ENCODE measurements around the gene DOCK6. TPM values are rescaled to one million over a fixed set of nuclear protein-coding genes. Genes with fewer than 3 reads are reported as not detected.
"Not testable (repeated sequence)": the region's sequence is repeated elsewhere in the genome, so short reads cannot be mapped to it uniquely, and the experiment has no call there.

DOCK6 gene
- total and polyA plus RNA-seq, 7 experiments from 2014 or later: 0.73 to 5.2 (median 1.5) TPM; not detected in 4

DNA sequence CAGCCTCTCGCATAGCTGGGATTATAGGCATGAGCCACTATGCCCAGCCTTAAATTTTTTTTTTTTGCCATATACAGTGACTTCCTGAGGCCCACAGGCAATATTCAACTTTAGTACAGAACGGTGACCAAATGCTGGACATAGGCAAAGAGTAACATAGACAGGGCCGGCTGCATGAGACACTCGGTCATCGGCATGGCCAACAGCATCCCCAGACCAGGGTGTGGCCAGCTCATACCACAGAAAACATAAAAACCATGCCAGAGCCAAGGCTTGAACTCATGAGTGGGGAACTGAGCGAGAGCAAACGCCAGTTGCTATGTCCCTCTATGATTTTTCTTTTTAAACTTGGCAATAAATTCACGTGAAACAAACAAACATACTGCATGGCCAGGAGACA is 82.0 kb downstream of the DOCK6 start:
- CTCF ChIA-PET: no interaction called here
- Mint-ChIP-seq H3K4me1 (peaks cover 0 to 7% (median 0%) of the 10 kb centered on the region in 7 donors), H3K36me3 (no peaks in the 10 kb centered on the region), H3K4me3 (no peak overlapping the region), H3K9me3 (peaks cover 0 to 3% (median 0%) of the 10 kb centered on the region in 11 donors), H3K27me3 (peaks cover 0 to 6% (median 0%) of the 10 kb centered on the region in 5 donors), H3K27ac (no peak overlapping the region)
- no peaks in the 10 kb centered on the region for H3K9me3 ChIP-seq (ENCODE audit: control insufficient read depth in 2 of 3, low read length in 3 of 3)
- no peaks in the 10 kb centered on the region for H3K4me1 ChIP-seq (ENCODE audit: control insufficient read depth in 2 of 2, insufficient read depth in 2 of 2, low read length in 2 of 2)
- ATAC-seq (no peak), DNase-seq (no peak)
- H3K36me3 ChIP-seq (ENCODE audit: control insufficient read depth in 2 of 3, insufficient read depth in 3 of 3, low read length in 3 of 3): no peaks in the 10 kb centered on the region
- H3K27ac ChIP-seq (ENCODE audit: low read depth, low read length): no peak overlapping the region
- H3K27me3 ChIP-seq (ENCODE audit: control insufficient read depth in 2 of 2, insufficient read depth in 2 of 2, low read length in 2 of 2): no peaks in the 10 kb centered on the region
- H3K4me3 ChIP-seq (ENCODE audit: low read length): no peak overlapping the region
- POLR2A ChIA-PET: no interaction called here
- intact Hi-C loops (cut with micrococcal nuclease): no loop called here

DNA sequence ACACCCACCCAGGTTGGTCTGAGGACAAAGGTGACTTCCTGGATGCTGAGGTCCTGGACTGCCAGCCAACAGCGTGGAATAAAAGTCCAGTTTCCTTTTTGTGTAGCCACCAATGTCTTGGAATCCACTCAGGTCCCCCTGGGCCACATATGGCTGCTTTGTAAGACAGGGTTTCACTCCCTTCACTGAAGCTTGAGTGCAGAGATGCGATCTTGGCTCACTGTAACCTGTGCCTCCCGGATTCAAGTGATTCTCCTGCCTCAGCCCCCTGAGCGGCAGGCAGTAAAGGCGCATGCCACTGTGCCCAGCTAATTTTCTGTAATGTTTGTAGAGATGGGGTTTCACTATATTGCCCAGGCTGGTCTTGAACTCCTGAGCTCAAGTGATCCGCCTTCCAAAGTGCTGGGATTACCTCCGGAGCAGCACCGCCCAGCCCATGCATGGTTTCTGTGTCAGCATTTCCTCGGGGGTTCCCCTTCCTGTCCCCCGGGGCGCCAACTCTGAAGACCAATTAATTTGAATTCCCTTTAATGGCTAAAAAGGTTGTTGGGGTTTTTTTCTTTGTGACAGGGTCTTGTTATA is 82.5 kb downstream of the DOCK6 start:
- H3K36me3 ChIP-seq (ENCODE audit: control insufficient read depth in 2 of 3, insufficient read depth in 3 of 3, low read length in 3 of 3): no peaks in the 10 kb centered on the region
- H3K27me3 ChIP-seq (ENCODE audit: control insufficient read depth in 2 of 2, insufficient read depth in 2 of 2, low read length in 2 of 2): no peaks in the 10 kb centered on the region
- CTCF ChIA-PET: no interaction called here
- intact Hi-C loops (cut with micrococcal nuclease): no loop called here
- Mint-ChIP-seq H3K4me3 (no peak overlapping the region), H3K36me3 (no peaks in the 10 kb centered on the region), H3K27ac (no peak overlapping the region), H3K9me3 (peaks cover 0 to 3% (median 0%) of the 10 kb centered on the region in 11 donors), H3K4me1 (peaks cover 0 to 7% (median 0%) of the 10 kb centered on the region in 7 donors), H3K27me3 (peaks cover 0 to 6% (median 0%) of the 10 kb centered on the region in 5 donors)
- POLR2A ChIA-PET: no interaction called here
- DNase-seq: no peak
- H3K9me3 ChIP-seq (ENCODE audit: control insufficient read depth in 2 of 3, low read length in 3 of 3): no peaks in the 10 kb centered on the region
- ATAC-seq: no peak
- H3K27ac ChIP-seq (ENCODE audit: low read depth, low read length): no peak overlapping the region
- no peaks in the 10 kb centered on the region for H3K4me1 ChIP-seq (ENCODE audit: control insufficient read depth in 2 of 2, insufficient read depth in 2 of 2, low read length in 2 of 2)
- H3K4me3 ChIP-seq (ENCODE audit: low read length): no peak overlapping the region

DNA sequence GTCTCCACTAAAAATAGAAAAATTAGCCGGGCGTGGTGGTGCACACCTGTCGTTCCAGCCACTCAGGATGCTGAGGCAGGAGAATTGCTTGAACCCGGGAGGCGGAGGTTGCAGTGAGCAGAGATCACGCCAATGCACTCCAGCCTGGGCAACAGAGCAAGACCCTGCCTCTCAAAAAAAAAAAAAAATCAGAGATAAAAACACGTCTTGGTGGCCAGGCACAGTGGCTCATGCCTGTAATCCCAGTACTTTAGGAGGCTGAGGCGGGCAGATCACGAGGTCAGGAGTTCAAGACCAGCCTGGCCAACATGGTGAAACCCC is 83.2 kb downstream of the DOCK6 start:
- DNase-seq; H3K9me3 Mint-ChIP-seq; H3K36me3 ChIP-seq (ENCODE audit: control insufficient read depth in 2 of 3, insufficient read depth in 3 of 3, low read length in 3 of 3); H3K27me3 ChIP-seq (ENCODE audit: control insufficient read depth in 2 of 2, insufficient read depth in 2 of 2, low read length in 2 of 2); CTCF ChIA-PET; H3K9me3 ChIP-seq (ENCODE audit: control insufficient read depth in 2 of 3, low read length in 3 of 3); H3K4me1 Mint-ChIP-seq; ATAC-seq; H3K27ac ChIP-seq (ENCODE audit: low read depth, low read length); H3K36me3 Mint-ChIP-seq; H3K4me1 ChIP-seq (ENCODE audit: control insufficient read depth in 2 of 2, insufficient read depth in 2 of 2, low read length in 2 of 2); H3K27ac Mint-ChIP-seq; POLR2A ChIA-PET; H3K4me3 Mint-ChIP-seq; H3K27me3 Mint-ChIP-seq; intact Hi-C loops (cut with micrococcal nuclease); H3K4me3 ChIP-seq (ENCODE audit: low read length): not testable (repeated sequence)

DNA sequence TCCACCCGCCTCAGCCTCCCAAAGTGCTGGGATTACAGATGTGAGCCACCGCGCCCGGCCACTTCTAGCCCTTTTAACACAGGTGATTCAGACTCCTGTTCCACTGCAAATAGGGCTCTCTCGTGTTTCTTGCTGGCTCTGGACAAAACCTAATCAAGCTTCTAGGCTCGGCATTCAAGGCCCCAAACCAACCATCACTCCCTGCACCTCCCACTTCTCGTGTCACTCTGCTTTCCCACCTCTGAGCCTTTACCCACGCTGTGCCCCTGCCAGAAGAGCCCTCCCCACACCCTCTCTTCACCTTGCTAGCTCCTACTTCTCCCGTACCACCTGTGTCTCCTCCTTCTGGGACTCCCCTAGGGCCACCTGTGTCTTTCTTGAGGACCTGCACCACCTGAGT is 84.7 kb downstream of the DOCK6 start:
- Histone ChIP-seq H3K4me3 (ENCODE audit: low read length) (no peak overlapping the region), H3K36me3 (ENCODE audit: control insufficient read depth in 2 of 3, insufficient read depth in 3 of 3, low read length in 3 of 3) (no peaks in the 10 kb centered on the region), H3K9me3 (ENCODE audit: control insufficient read depth in 2 of 3, low read length in 3 of 3) (no peaks in the 10 kb centered on the region), H3K4me1 (ENCODE audit: control insufficient read depth in 2 of 2, insufficient read depth in 2 of 2, low read length in 2 of 2) (no peaks in the 10 kb centered on the region), H3K27ac (ENCODE audit: low read depth, low read length) (no peak overlapping the region), H3K27me3 (ENCODE audit: control insufficient read depth in 2 of 2, insufficient read depth in 2 of 2, low read length in 2 of 2) (no peaks in the 10 kb centered on the region)
- no peak overlapping the region for H3K4me3 Mint-ChIP-seq
- H3K4me1 Mint-ChIP-seq: peaks cover 0 to 7% (median 0%) of the 10 kb centered on the region in 7 donors
- ChIA-PET POLR2A (no interaction called here), CTCF (no interaction called here)
- intact Hi-C loops (cut with micrococcal nuclease): no loop called here
- H3K27me3 Mint-ChIP-seq: peaks cover 0 to 4% (median 0%) of the 10 kb centered on the region in 5 donors
- no peak for DNase-seq
- H3K27ac Mint-ChIP-seq: peak overlapping the region in 1 of 9 donors; percentile 70
- peaks cover 0 to 1% (median 0%) of the 10 kb centered on the region in 11 donors for H3K9me3 Mint-ChIP-seq
- H3K36me3 Mint-ChIP-seq: no peaks in the 10 kb centered on the region
- no peak for ATAC-seq

DNA sequence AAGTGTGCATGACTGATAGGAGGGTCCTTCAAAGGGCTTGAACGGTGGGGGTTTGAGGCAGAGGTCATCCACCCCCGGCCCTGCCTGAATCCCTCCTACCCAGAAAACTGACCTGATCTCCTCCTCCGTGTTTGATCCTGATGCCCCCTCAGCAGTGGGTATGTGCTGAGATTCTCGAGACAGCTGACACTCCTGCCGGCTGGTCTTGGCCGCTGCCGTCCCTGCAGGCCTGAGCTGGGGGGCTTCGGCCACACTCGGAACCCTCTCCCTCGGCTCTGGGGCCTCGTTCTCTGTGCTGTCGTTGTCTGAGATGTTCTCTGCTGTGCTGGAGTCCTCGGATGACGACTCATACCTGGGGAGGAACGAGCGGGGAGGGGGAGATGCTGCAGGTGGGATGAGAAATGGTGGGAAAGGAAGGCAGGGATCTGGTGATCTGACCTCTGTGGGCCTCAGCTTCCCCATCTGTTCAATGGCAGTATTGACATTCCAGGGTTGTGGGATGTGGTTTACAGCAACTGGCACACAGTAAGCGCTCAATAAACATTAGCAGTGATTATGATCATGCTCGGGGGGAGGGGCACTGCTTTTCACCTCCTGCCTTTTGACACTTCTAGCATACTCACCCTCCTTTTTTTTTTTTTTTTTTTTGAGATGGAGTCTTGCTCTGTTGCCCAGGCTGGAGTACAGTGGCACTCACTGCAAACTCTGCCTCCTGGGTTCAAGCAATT is 85.7 kb downstream of the DOCK6 start:
- Histone ChIP-seq H3K9me3 (ENCODE audit: control insufficient read depth in 2 of 3, low read length in 3 of 3) (no peaks in the 10 kb centered on the region), H3K36me3 (ENCODE audit: control insufficient read depth in 2 of 3, insufficient read depth in 3 of 3, low read length in 3 of 3) (no peaks in the 10 kb centered on the region), H3K27me3 (ENCODE audit: control insufficient read depth in 2 of 2, insufficient read depth in 2 of 2, low read length in 2 of 2) (no peaks in the 10 kb centered on the region), H3K27ac (ENCODE audit: low read depth, low read length) (no peak overlapping the region), H3K4me3 (ENCODE audit: low read length) (no peak overlapping the region), H3K4me1 (ENCODE audit: control insufficient read depth in 2 of 2, insufficient read depth in 2 of 2, low read length in 2 of 2) (no peaks in the 10 kb centered on the region)
- H3K4me1 Mint-ChIP-seq: peaks cover 0 to 7% (median 0%) of the 10 kb centered on the region in 7 donors
- CTCF ChIA-PET: no interaction called here
- ATAC-seq (no peak), DNase-seq (no peak)
- H3K27ac Mint-ChIP-seq: no peak overlapping the region
- POLR2A ChIA-PET: no interaction called here
- peaks cover 0 to 4% (median 0%) of the 10 kb centered on the region in 5 donors for H3K27me3 Mint-ChIP-seq
- intact Hi-C loops (cut with micrococcal nuclease): no loop called here
- no peaks in the 10 kb centered on the region for H3K36me3 Mint-ChIP-seq
- H3K9me3 Mint-ChIP-seq: peaks cover 0 to 1% (median 0%) of the 10 kb centered on the region in 11 donors
- H3K4me3 Mint-ChIP-seq: no peak overlapping the region

DNA sequence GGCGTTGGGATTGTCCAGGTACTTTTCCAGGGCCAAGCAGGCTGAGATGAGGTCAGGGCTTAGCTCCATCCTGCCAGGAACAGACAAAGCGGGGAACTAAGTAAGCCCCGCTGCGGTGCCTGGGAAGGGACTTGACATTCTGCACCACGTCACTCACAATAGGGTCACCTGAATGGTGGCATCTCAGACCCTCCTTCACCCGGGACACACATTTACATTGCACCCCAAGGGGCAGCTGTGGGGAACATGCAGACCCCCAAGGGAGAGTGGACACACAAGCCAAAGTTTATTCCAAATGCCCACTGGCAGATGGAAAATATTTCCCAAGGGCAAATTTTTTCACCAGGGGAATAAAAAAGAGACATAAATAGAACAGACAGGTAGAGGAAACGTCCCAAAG is 86.4 kb downstream of the DOCK6 start:
- Mint-ChIP-seq H3K27ac (no peak overlapping the region), H3K27me3 (no peaks in the 10 kb centered on the region), H3K4me1 (peaks cover 0 to 7% (median 0%) of the 10 kb centered on the region in 7 donors), H3K4me3 (no peak overlapping the region), H3K9me3 (peaks cover 0 to 1% (median 0%) of the 10 kb centered on the region in 11 donors), H3K36me3 (no peaks in the 10 kb centered on the region)
- Histone ChIP-seq H3K36me3 (ENCODE audit: control insufficient read depth in 2 of 3, insufficient read depth in 3 of 3, low read length in 3 of 3) (no peaks in the 10 kb centered on the region), H3K9me3 (ENCODE audit: control insufficient read depth in 2 of 3, low read length in 3 of 3) (no peaks in the 10 kb centered on the region), H3K4me3 (ENCODE audit: low read length) (no peak overlapping the region), H3K27ac (ENCODE audit: low read depth, low read length) (no peak overlapping the region), H3K4me1 (ENCODE audit: control insufficient read depth in 2 of 2, insufficient read depth in 2 of 2, low read length in 2 of 2) (no peaks in the 10 kb centered on the region), H3K27me3 (ENCODE audit: control insufficient read depth in 2 of 2, insufficient read depth in 2 of 2, low read length in 2 of 2) (no peaks in the 10 kb centered on the region)
- DNase-seq (no peak), ATAC-seq (no peak)
- CTCF ChIA-PET: no interaction called here
- POLR2A ChIA-PET: no interaction called here
- intact Hi-C loops (cut with micrococcal nuclease): no loop called here

DNA sequence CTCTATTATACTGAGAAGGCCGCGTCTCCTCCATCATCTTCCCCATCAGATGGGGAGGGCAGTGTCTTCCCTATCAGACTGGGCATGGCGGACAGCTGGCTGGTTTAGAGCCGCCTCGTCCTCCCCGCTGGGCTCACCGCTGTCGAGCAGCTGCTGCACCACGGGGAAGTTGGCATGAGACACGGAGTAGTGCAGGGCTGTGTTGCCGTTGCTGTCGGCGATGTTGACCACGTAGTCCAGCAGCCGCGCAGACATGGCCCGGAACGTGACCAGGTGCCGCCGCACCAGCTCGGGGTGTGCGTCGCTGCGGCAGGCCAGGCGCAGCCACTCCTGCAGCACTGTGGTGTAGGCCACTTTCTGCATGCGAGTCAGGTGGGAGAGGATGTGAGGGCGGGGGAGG is 88.0 kb downstream of the DOCK6 start:
- Histone ChIP-seq H3K27me3 (ENCODE audit: control insufficient read depth in 2 of 2, insufficient read depth in 2 of 2, low read length in 2 of 2) (no peaks in the 10 kb centered on the region), H3K9me3 (ENCODE audit: control insufficient read depth in 2 of 3, low read length in 3 of 3) (no peaks in the 10 kb centered on the region), H3K36me3 (ENCODE audit: control insufficient read depth in 2 of 3, insufficient read depth in 3 of 3, low read length in 3 of 3) (no peaks in the 10 kb centered on the region), H3K27ac (ENCODE audit: low read depth, low read length) (no peak overlapping the region), H3K4me3 (ENCODE audit: low read length) (no peak overlapping the region), H3K4me1 (ENCODE audit: control insufficient read depth in 2 of 2, insufficient read depth in 2 of 2, low read length in 2 of 2) (no peaks in the 10 kb centered on the region)
- DNase-seq: no peak
- no peaks in the 10 kb centered on the region for H3K36me3 Mint-ChIP-seq
- H3K9me3 Mint-ChIP-seq: peaks cover 0 to 1% (median 0%) of the 10 kb centered on the region in 11 donors
- no peak overlapping the region for H3K27ac Mint-ChIP-seq
- H3K27me3 Mint-ChIP-seq: no peaks in the 10 kb centered on the region
- ChIA-PET POLR2A (no interaction called here), CTCF (no interaction called here)
- ATAC-seq: no peak
- H3K4me3 Mint-ChIP-seq: no peak overlapping the region
- peaks cover 0 to under 1% (median 0%) of the 10 kb centered on the region in 7 donors for H3K4me1 Mint-ChIP-seq
- intact Hi-C loops (cut with micrococcal nuclease): no loop called here

All from naive thymus-derived CD4-positive, alpha-beta T cell (primary cell).